CD4-positive, alpha-beta T cell treated with Interleukin-6 at 100 ng/mL for 8 hours (primary cell): ENCODE measurements around the gene GSTM5.
"Not testable (repeated sequence)": the region's sequence is repeated elsewhere in the genome, so short reads cannot be mapped to it uniquely, and the experiment has no call there.

ENCODE experiments used
- DNase-seq: peaks from one replicate; pipeline ENCODE4 v3.0.0-alpha.2; 2020; ENCODE audit warnings: mixed read lengths, low spot score

Gene GSTM5

DNA sequence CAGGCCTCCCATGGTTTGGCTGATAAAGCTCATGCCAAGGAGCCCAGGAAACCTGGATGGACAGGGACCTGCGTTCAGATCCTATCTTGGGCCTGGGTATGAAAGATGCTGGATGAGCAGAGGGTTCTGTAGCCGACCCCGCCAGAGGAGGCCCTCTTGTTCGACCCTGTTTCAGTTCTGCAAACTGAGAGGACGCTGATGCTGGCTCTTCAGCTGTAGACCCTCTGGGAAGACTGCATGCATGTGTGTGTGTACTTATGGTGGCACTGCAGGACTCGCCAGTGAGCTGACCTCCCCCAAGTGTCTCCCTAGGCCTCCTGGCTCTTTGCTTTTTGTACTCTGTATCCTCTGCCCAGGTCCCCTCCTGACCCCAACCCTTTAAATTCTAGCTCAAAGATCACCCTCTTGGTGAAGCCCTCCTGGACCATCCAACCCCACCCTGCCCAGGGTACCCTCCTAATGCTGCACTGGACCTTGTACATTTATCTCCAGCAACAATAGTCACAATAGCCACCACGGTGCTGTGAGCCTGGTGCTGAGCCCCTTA is 50.1 kb downstream of the GSTM5 start:
- no peak for DNase-seq

DNA sequence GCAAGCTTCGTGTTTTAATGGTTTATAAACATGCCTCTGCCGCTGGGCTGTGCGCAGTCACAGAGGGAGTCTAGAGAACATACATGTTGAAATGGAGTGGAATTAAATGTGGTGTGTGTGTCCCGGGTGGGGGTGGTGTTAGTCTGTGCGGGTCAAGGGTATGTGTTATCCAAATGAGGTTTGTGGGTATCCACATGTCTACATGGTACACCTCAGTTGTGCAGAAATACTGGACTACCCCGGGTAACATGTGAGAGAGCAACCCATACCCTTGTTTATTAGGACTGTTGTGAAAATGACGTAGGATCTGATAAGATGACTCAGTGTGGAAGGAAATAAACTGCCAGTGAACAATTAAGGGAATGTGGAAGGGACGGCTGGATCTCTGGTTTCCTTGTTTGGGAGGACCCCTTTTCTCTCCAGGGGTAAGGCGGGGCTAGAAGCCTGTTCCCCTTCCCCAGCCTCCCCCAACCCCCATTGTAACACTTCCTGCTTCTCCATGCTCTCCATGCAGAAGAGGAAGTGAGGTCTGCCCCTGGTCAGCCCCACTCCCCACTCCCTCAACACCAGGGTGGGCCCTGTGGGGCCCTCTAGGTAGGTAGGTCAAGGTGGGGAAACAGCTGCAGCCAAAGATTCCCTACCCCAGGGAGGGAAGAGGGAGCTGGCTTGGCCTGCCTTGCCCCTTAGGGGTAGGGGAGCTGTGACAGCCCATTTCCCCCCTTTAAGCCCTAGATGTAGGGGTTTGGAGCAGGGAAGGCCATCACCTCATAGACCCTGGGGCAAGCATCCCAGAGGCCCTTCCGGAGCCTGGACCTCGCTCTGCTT is 51.0 kb downstream of the GSTM5 start:
- DNase-seq: no peak

DNA sequence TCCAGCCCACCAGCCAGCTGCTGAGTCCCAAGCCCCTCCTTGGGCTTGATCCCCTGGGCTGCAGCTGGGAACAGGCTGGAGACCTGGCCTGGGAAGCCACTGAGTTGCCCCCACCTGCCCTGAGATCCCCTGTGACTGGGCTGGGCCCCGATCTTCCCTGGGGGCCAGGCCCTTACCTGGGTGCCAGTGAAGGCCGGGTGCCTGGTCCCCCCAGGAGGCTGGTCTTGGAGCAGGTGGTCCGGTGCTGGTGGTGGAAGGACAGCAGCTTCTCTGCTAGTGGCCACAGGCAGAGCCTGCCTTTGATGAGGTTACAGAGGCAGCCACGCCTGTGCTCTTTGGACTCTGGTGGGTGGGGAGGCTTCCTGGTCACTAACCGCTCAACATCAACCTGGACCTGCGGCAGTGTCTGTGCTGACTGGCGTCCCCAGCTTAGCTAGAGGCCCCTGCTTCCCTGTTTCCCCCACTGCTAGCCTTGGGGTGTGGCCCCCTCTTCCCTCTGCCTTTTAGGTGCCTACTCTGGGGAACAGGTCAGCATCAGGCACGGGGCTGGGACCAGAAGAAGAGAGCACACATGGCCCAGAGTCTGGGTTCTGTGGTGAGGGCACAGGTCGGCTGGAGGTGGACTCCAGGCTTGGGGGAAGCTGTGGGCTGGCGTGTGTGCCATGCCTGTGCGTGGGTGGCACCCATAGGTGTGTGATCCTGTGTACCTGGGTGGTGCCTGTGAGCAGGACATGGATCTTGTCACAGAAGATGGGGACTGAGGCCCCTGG is 51.8 kb downstream of the GSTM5 start, which contains the start of gene EPS8L3:
EPS8L3 (minus strand) TSS at position 278 of the 770 bp plus-strand sequence. CDS start 2,174 bp downstream, outside the sequence.
- no peak for DNase-seq

DNA sequence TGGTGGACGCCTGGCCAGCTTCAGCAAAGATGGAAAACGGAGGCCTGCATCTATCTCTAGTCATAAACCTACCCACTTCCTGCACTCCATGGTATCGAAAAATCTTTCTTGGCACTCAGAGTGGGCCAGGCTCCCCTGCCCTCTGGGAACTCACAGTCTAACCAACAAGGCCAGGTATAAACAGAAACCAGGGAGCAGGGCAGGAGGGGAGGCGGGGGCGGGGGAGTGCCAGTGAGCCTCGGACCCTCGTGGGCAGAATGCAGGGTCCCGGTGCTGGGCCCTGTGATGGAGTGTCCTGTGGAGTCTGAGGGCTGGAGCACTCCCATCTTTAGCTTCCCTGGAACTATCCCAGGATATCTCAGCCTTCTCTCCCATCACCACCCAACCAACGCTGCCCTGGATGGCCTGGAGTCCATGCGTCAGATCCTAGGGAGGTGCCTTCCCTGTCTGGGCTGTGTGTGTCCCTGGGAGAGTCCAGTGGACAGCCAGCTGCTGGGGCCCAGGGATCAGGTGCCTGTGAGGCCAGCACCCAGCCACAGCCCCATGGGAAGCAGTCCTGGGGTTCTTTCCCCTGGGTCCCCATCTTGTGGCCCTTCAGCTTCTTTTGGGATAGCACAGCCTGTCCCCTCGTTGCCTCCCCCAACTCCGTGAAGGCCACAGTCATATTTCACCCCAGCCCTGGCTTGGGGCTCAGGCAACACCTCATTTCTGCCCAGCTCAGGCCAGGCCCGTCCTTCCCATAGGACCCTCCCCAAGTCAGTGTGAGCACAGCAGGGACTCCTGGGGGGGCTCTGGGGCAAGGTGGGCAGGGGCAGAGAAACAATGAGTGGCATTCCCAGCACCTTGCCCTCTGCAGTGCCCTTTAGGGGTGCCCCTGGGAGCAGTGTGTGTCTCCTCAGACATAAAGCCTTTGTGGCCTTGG is 52.8 kb downstream of the GSTM5 start:
- DNase-seq: no peak

DNA sequence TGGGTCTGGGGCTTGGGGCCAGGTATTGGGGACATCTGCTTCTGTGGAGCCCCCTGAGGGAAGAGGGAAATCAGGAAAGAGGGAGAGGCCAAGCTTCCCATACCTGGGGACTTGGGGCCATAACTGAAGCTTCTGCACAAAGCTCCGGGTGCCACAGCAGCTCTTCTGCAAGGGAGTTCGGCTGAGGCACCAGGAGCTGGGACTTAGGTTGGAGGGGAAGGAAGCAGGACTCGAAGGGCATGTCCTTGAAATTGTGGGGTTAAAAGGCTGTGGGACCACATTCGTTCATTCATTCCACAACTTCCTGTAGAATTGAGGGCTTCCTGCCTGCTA is 53.4 kb downstream of the GSTM5 start:
- DNase-seq: no peak

DNA sequence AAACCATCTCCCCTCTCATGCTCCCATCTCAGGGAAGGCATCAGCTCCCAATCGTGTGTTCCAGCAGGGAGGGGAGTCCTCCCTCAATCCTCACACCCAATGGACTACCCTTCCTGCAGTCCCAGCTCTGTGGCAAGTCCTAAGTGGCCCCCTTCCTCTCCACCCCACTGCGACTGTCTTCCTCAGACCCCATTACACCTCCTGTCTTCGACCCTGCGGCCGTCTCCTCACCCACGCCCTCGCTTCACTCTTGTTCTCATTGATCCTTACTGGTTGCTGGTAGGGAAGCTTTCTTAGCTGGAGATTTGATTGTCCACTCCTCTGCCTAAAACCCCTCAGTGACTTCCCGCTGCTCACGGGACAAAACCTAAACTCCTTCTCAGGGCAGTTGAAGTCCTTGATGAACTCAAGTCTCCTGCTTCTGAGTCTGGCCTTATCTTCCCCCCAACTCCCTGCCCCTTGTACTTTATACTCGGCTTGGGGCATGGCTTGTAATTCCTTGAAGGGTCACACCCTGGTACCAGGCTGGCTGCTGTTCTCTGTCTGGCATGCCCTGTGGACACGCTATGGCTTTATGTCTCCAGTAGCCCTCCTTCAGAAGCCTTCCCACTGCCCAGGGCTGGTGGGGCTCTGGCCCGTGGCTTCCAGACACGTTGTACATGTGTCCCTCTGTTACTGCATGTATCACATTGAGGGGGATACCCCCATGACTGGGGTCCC is 54.0 kb downstream of the GSTM5 start:
- no peak for DNase-seq

DNA sequence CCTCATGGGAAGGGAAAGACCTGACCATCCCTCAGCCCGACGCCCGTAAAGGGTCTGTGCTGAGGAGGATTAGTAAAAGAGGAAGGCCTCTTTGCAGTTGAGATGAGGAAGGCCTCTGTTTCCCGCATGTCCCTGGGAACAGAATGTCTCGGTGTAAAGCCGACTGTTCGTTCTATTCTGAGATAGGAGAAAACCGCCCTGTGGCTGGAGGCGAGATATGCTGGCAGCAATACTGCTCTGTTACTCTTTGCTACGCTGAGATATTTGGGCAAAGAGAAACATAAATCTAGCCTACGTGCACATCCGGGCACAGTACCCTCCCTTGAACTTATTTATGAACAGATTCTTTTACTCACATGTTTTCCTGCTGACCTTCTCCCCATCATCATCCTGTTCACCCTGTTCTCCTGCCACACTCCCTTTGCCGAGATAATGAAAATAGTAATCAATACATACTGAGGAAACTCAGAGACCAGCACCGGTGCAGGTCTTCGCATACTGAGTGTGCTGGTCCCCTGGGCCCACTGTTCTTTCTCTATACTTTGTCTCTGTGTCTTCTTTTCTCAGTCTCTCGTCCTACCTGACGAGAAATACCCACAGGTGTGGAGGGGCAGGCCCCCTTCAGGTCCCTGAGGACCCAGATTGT is 55.1 kb downstream of the GSTM5 start:
- DNase-seq: not testable (repeated sequence)
